Psoas muscle (tissue), 8 donors: ENCODE measurements around the gene COBL. TPM values are rescaled to one million over a fixed set of nuclear protein-coding genes. Genes with fewer than 3 reads are reported as not detected.

Source experiments
- ATAC-seq, 4 donors: fragments of 200-7000 bp; cut with Tn5 transposase; one replicate each; pipeline ENCODE4 v1.9.1; 2020; ENCODE audit warnings: moderate library complexity in 3 of 4, mild to moderate bottlenecking in 2 of 4
- DNase-seq, 2 donors: peaks; one replicate each; pipeline ENCODE4 v3.0.0-alpha.2; 2020
- H3K27ac ChIP-seq: fragments of 200-600 bp; one replicate; pipeline ENCODE4 v1.8.0; 2022
- H3K27me3 ChIP-seq, 3 donors: fragments of 200-600 bp in 1 of 3; one replicate each; pipeline versions ENCODE4 v1.6.1 to v1.8.0; 2013 to 2022; ENCODE audit warnings: low read length in 2 of 3, mild to moderate bottlenecking in 2 of 3, moderate library complexity in 1 of 3; ENCODE audit not compliant: insufficient read depth in 3 of 3
- H3K36me3 ChIP-seq, 2 donors: fragments of 200-600 bp in 1 of 2; one replicate each; pipeline versions ENCODE4 v1.6.1 to v1.8.0; 2013 to 2022; ENCODE audit warnings: low read depth in 1 of 2, mild to moderate bottlenecking in 1 of 2, moderate library complexity in 1 of 2; ENCODE audit not compliant: insufficient read depth in 1 of 2
- H3K4me1 ChIP-seq: fragments of 200-600 bp; one replicate; pipeline ENCODE4 v1.8.0; 2022
- H3K4me3 ChIP-seq: fragments of 200-600 bp; one replicate; pipeline ENCODE4 v1.8.0; 2022; ENCODE audit warnings: mild to moderate bottlenecking
- H3K9me3 ChIP-seq: fragments of 200-600 bp; one replicate; pipeline ENCODE4 v1.8.0; 2022
- WGBS, 3 donors: extraction: QIAGEN DNeasy Blood & Tissue Kit; methylation state at CpG; one replicate each; pipeline versions ENCODE4 v1.1.6 to v1.1.7; 2013; 5-methylcytosine and 5-hydroxymethylcytosine counted together
- intact Hi-C, 2 donors: fragments of 100-400 bp; cut with DNase I; formaldehyde crosslinking; loops; one replicate each; pipeline versions ENCODE4 v1.11.0 to v1.14.2; 2022
- polyA plus RNA-seq, 3 donors: library from polyadenylated mRNA; stranded (reverse); fragments of 200-250 nt; gene quantifications; one replicate each; pipeline ENCODE4 v1.2.3, GENCODE V29; 2013
- total RNA-seq, 4 donors: library from RNA; stranded (reverse); fragmentation: NEBNext Ultra II Directional in 2 of 4; extraction: Animal tissue kit (Norgen Biotek cat#: 25700) in 2 of 4; gene quantifications; one replicate each; pipeline versions ENCODE4 v1.2.1 to v1.2.4, GENCODE V29; 2021 to 2023
- TF ChIP-seq, protein P1 (sequence below): fragments of 200-600 bp; IDR thresholded peaks from one replicate; pipeline ENCODE4 v1.8.0; 2022; ENCODE audit warnings: antibody characterized with exemption
- donor health status: healthy with polysubstance abuse.
- donor health status: DM: no; HTN: no; CAD: no; lungs with moderate emphysema.
- donor health status: Bipolar disorder and iron deficiency.
- donor health status: healthy.
- donor health status: DM: yes; HTN: yes; CAD: no.
- donor health status: DM: no; HTN: no; CAD: no.
- donor health status: DM: no; HTN: no; CAD: no.
- donor health status: DM: yes; HTN: yes; CAD: no.

COBL gene
- total and polyA plus RNA-seq, 7 donors: 57.5 to 139 (median 115) TPM

DNA sequence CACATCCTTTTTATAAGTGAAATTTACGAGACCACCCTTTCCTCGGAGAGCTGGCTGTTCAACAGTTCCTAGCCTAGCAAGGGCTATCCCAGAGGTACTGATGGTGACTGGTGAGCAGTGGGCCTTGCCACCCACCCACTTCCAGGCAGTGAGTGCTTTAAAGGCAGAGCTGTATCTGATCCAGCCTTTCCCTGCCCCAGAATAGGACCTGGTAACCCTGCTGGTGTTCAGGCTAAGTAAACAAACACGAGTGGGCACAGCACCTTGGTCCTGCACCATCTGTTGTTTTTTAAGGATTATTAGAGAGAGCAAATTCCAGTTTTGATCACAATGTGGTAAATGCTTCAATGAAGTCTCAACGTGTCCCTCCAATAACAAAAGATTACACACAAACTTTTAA lies 75.7 kb downstream of the COBL start:
- Histone ChIP-seq H3K4me3 (no peak overlapping the region), H3K4me1 (peaks cover 8% of the 10 kb centered on the region), H3K36me3 (no peaks in the 10 kb centered on the region), H3K27me3 (no peaks in the 10 kb centered on the region), H3K9me3 (no peaks in the 10 kb centered on the region), H3K27ac (no peak overlapping the region)
- intact Hi-C loops: no loop called here
- DNase-seq (no peak), ATAC-seq (no peak)
- TF ChIP-seq, protein P1, sequence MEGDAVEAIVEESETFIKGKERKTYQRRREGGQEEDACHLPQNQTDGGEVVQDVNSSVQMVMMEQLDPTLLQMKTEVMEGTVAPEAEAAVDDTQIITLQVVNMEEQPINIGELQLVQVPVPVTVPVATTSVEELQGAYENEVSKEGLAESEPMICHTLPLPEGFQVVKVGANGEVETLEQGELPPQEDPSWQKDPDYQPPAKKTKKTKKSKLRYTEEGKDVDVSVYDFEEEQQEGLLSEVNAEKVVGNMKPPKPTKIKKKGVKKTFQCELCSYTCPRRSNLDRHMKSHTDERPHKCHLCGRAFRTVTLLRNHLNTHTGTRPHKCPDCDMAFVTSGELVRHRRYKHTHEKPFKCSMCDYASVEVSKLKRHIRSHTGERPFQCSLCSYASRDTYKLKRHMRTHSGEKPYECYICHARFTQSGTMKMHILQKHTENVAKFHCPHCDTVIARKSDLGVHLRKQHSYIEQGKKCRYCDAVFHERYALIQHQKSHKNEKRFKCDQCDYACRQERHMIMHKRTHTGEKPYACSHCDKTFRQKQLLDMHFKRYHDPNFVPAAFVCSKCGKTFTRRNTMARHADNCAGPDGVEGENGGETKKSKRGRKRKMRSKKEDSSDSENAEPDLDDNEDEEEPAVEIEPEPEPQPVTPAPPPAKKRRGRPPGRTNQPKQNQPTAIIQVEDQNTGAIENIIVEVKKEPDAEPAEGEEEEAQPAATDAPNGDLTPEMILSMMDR: no peak
- 65 to 71% (median 69%) methylated on average over 4 of the region's 4 CpGs for WGBS, 3 donors

DNA sequence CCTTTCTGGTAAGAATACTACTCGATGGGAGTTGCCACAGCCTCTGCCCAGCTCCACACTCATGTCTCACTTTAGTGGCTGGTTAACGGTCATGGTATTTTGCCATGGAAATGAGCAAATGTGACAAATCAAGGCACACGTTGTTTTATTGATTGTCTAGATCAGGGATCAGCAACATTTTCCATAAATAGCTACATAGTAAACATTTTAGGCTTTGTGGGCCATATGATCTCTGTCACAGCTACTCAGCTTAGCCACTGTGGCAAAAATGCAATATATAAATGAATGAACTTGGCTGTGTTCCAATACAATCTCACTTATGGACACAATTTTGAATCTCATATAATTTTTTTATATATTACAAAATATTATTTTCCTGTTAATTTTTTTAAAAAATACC lies 76.9 kb downstream of the COBL start:
- intact Hi-C loops: no loop called here

DNA sequence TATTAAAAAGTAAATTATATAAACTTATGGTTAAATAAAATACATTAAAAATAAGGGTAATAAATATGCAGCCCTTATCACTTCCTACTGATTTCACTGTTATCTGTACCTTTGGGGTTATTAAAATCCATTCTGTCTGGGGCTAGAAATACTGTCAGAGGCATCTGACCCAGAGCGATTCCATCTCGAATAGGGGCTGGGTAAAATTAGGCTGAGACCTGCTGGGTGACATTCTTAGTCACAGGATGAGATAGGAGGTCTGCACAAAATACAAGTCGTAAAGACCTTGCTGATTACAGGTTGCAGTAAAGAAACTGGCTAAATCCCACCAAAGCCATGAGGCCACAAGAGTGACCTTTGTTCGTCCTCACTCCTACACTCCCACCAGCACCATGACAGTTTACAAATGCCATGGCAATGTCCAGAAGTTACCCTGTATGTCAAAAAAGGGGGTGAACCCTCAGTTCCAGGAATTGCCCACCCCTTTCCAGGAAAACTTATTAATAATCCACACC lies 77.6 kb downstream of the COBL start:
- WGBS, 3 donors: 63 to 84% (median 74%) methylated on average over 4 of the region's 4 CpGs
- H3K36me3 ChIP-seq: no peaks in the 10 kb centered on the region
- no peaks in the 10 kb centered on the region for H3K27me3 ChIP-seq
- no peaks in the 10 kb centered on the region for H3K9me3 ChIP-seq
- ATAC-seq (no peak), DNase-seq (no peak)
- H3K4me3 ChIP-seq: no peak overlapping the region
- TF ChIP-seq, protein P1: no peak
- intact Hi-C loops: no loop called here
- peak overlapping the region; percentile 4 for H3K27ac ChIP-seq
- peaks cover 4% of the 10 kb centered on the region for H3K4me1 ChIP-seq

More for the DNA sequence above, 76.9 kb downstream of the COBL start:
- Histone ChIP-seq H3K4me1 (peaks cover 4% of the 10 kb centered on the region), H3K9me3 (no peaks in the 10 kb centered on the region), H3K4me3 (no peak overlapping the region), H3K27ac (peak overlapping the region; percentile 4), H3K27me3 (no peaks in the 10 kb centered on the region), H3K36me3 (no peaks in the 10 kb centered on the region)
- ATAC-seq (no peak), DNase-seq (no peak)
- TF ChIP-seq, protein P1: no peak
- WGBS, 3 donors: 52 to 78% (median 60%) methylated on average over 3 of the region's 3 CpGs

DNA sequence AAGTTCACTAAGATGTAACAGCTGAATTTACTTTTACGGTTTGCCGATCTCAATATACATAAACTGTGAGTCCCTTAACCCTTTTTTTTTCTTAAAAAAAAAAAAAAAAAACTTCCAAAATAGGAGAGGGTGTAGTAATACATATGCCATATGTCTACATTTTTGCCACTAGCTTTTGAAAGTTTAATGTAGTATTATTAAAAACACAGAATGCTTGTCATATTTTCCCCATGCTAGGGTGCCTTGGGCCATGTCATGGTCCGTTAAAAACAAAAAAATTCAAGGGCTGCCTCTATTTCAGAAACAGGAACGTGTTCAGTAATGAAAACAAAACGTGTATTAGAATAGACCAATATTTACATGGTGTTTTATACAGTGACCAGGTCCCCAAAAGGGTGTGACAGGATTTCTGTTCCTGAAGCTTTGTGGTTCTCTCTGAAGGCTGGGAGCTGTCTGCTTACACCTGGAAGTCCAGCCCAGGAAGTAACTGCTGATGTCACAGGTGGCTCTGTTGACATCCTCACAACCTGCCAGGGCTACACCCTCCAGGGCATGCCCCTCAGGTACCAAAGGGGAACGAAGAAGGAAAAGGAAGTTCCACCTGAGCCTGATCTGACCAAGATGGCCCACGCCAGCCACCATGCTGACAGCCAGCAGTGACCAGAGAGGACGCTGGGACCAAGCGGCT lies 79.0 kb downstream of the COBL start:
- WGBS, 3 donors: 76 to 86% (median 83%) methylated on average over 9 of the region's 9 CpGs
- TF ChIP-seq, protein P1: no peak
- peak overlapping the region; percentile 85 for H3K27ac ChIP-seq
- peaks cover 11% of the 10 kb centered on the region for H3K4me1 ChIP-seq
- no peaks in the 10 kb centered on the region for H3K36me3 ChIP-seq
- ATAC-seq: no peak
- no peaks in the 10 kb centered on the region for H3K27me3 ChIP-seq
- no peak for DNase-seq
- intact Hi-C loops: no loop called here
- H3K9me3 ChIP-seq: no peaks in the 10 kb centered on the region
- H3K4me3 ChIP-seq: no peak overlapping the region
